Adipocyte (in vitro differentiated cells): ENCODE data around the gene TXLNA.

Experiments
- DNase-seq: peaks from one replicate; pipeline ENCODE4 v3.0.0-alpha.2; 2015; ENCODE audit warnings: low read depth
- H3K27me3 ChIP-seq: replicated peaks from 2 replicates; pipeline ENCODE4 v1.7.0; 2013; ENCODE audit warnings: mild to moderate bottlenecking, low read length, moderate library complexity; ENCODE audit not compliant: control insufficient read depth, insufficient read depth
- H3K36me3 ChIP-seq: 2 replicates; pipeline ENCODE4 v1.7.0; 2013; ENCODE audit warnings: low read length, mild to moderate bottlenecking, moderate library complexity; ENCODE audit not compliant: control insufficient read depth, insufficient read depth, severe bottlenecking
- H3K4me1 ChIP-seq: 2 replicates; pipeline ENCODE4 v1.7.0; 2013; ENCODE audit warnings: mild to moderate bottlenecking, low read length, moderate library complexity; ENCODE audit not compliant: control insufficient read depth, insufficient read depth
- H3K4me3 ChIP-seq: 2 replicates; pipeline ENCODE4 v1.7.0; 2013; ENCODE audit warnings: mild to moderate bottlenecking, low read length, moderate library complexity
- H3K9ac ChIP-seq: 2 replicates; pipeline ENCODE4 v1.7.0; 2013; ENCODE audit warnings: mild to moderate bottlenecking, low read length, moderate library complexity
- H3K9me3 ChIP-seq: 2 replicates; pipeline ENCODE4 v1.7.0; 2013; ENCODE audit warnings: mild to moderate bottlenecking, low read length, moderate library complexity; ENCODE audit not compliant: control insufficient read depth

The TXLNA gene

GRCh38 chr1:32199043-32199716, 19.7 kb downstream of the TXLNA start:
- DNase-seq, result no peak
- Histone ChIP-seq H3K36me3 (peaks cover 44% of the 10 kb centered on the region), H3K4me3 (no peak overlapping the region), H3K9me3 (no peaks in the 10 kb centered on the region), H3K9ac (peak overlapping the region; percentile 75), H3K4me1 (peaks cover 42% of the 10 kb centered on the region), H3K27me3 (no peaks in the 10 kb centered on the region)

- peaks cover 39% of the 10 kb centered on the region for H3K36me3 ChIP-seq
- peak overlapping the region; percentile 75 for H3K9ac ChIP-seq
Measured at GRCh38 chr1:32199717-32200072, 20.2 kb downstream of the TXLNA start.

GRCh38 chr1:32200226-32201010, 20.9 kb downstream of the TXLNA start, which contains the start of gene CCDC28B:
CCDC28B (plus strand) TSS chr1:32200595; CDS start chr1:32201936, 1,341 bp downstream.
- no peaks in the 10 kb centered on the region for H3K9me3 ChIP-seq
- DNase-seq, result peak; percentile 86
- peaks cover 47% of the 10 kb centered on the region for H3K4me1 ChIP-seq
- no peaks in the 10 kb centered on the region for H3K27me3 ChIP-seq
- H3K36me3 ChIP-seq, result peaks cover 32% of the 10 kb centered on the region
- H3K9ac ChIP-seq, result peak within 1 kb of the TSS; percentile 75
- H3K4me3 ChIP-seq, result peak within 1 kb of the TSS; percentile 83

More at GRCh38 chr1:32199717-32200072, 20.2 kb downstream of the TXLNA start:
- no peaks in the 10 kb centered on the region for H3K27me3 ChIP-seq
- H3K4me1 ChIP-seq, result peaks cover 42% of the 10 kb centered on the region
- peak overlapping the region; percentile 83 for H3K4me3 ChIP-seq
- DNase-seq, result no peak
- H3K9me3 ChIP-seq, result no peaks in the 10 kb centered on the region

GRCh38 chr1:32201011-32201855, 21.8 kb downstream of the TXLNA start:
- Histone ChIP-seq H3K4me1 (peaks cover 44% of the 10 kb centered on the region), H3K9ac (peak overlapping the region; percentile 75), H3K9me3 (no peaks in the 10 kb centered on the region), H3K36me3 (peaks cover 23% of the 10 kb centered on the region), H3K4me3 (peak overlapping the region; percentile 83), H3K27me3 (no peaks in the 10 kb centered on the region)
- peak; percentile 77 for DNase-seq

GRCh38 chr1:32204943-32205361, 25.5 kb downstream of the TXLNA start:
- H3K4me1 ChIP-seq, result peaks cover 31% of the 10 kb centered on the region
- H3K27me3 ChIP-seq, result no peaks in the 10 kb centered on the region
- no peaks in the 10 kb centered on the region for H3K36me3 ChIP-seq
- H3K9me3 ChIP-seq, result no peaks in the 10 kb centered on the region
- peak overlapping the region; percentile 89 for H3K4me3 ChIP-seq
- DNase-seq, result no peak
- peak overlapping the region; percentile 90 for H3K9ac ChIP-seq

- peak within 1 kb of the TSS; percentile 89 for H3K4me3 ChIP-seq
Measured at GRCh38 chr1:32205401-32206370, 26.2 kb downstream of the TXLNA start, which contains the start of gene IQCC. IQCC (plus strand) TSS chr1:32205671; CDS start chr1:32205682, 11 bp downstream.

GRCh38 chr1:32208469-32208868, 29.0 kb downstream of the TXLNA start:
- H3K36me3 ChIP-seq, result no peaks in the 10 kb centered on the region
- H3K4me1 ChIP-seq, result peaks cover 13% of the 10 kb centered on the region
- no peak overlapping the region for H3K4me3 ChIP-seq
- no peak for DNase-seq
- H3K9me3 ChIP-seq, result no peaks in the 10 kb centered on the region
- no peak overlapping the region for H3K9ac ChIP-seq
- H3K27me3 ChIP-seq, result no peaks in the 10 kb centered on the region

More at GRCh38 chr1:32205401-32206370, 26.2 kb downstream of the TXLNA start, which contains the start of gene IQCC:
- H3K9me3 ChIP-seq, result no peaks in the 10 kb centered on the region
- H3K27me3 ChIP-seq, result no peaks in the 10 kb centered on the region
- peak; percentile 95 for DNase-seq
- peaks cover 23% of the 10 kb centered on the region for H3K4me1 ChIP-seq
- no peaks in the 10 kb centered on the region for H3K36me3 ChIP-seq
- H3K9ac ChIP-seq, result peak within 1 kb of the TSS; percentile 90

- DNase-seq, result no peak
- no peak within 1 kb of the TSS for H3K9ac ChIP-seq
- H3K9me3 ChIP-seq, result no peaks in the 10 kb centered on the region
- no peaks in the 10 kb centered on the region for H3K27me3 ChIP-seq
- H3K4me3 ChIP-seq, result no peak within 1 kb of the TSS
- peaks cover 13% of the 10 kb centered on the region for H3K4me1 ChIP-seq
- no peaks in the 10 kb centered on the region for H3K36me3 ChIP-seq
Measured at GRCh38 chr1:32208891-32209328, 29.4 kb downstream of the TXLNA start, which contains the start of gene DCDC2B. DCDC2B (plus strand) TSS chr1:32209089; CDS start chr1:32209094, 5 bp downstream.

GRCh38 chr1:32215629-32216480, 36.4 kb downstream of the TXLNA start:
- Histone ChIP-seq H3K9me3 (no peaks in the 10 kb centered on the region), H3K4me1 (peaks cover 16% of the 10 kb centered on the region), H3K4me3 (no peak overlapping the region), H3K27me3 (no peaks in the 10 kb centered on the region), H3K36me3 (peaks cover 27% of the 10 kb centered on the region), H3K9ac (peak overlapping the region; percentile 30)
- peak; percentile 88 for DNase-seq
